Stimulated activated memory B cell treated with anti-CD40 and anti-IgM and Interleukin-4, amounts not matched to agents 10 μg/mL and 1 μg/mL and 100 μg/mL, for 72 hours (primary cell): ENCODE data around the gene IGFBP6.
"Not testable (repeated sequence)": the region's sequence is repeated elsewhere in the genome, so short reads cannot be mapped to it uniquely, and the experiment has no call there.

ENCODE experiments used
- ATAC-seq: fragments of 150-1000 bp; cut with Tn5 transposase; 2 replicates; pipeline ENCODE4 v1.10.0; 2021
- H3K27ac Mint-ChIP-seq: one replicate; pipeline ENCODE4 v1.8.0; 2022; ENCODE audit warnings: mild to moderate bottlenecking, mixed read lengths
- H3K27me3 Mint-ChIP-seq: one replicate; pipeline ENCODE4 v1.8.0; 2022; ENCODE audit warnings: mixed read lengths
- H3K36me3 Mint-ChIP-seq: one replicate; pipeline ENCODE4 v1.8.0; 2022; ENCODE audit warnings: mixed read lengths
- H3K4me1 Mint-ChIP-seq: one replicate; pipeline ENCODE4 v1.8.0; 2022; ENCODE audit warnings: mixed read lengths
- H3K4me3 Mint-ChIP-seq: one replicate; pipeline ENCODE4 v1.8.0; 2022; ENCODE audit warnings: mild to moderate bottlenecking, moderate library complexity, mixed read lengths
- H3K9me3 Mint-ChIP-seq: one replicate; pipeline ENCODE4 v1.8.0; 2022; ENCODE audit warnings: mixed read lengths

IGFBP6 gene

GRCh38 chr12:53077030-53077429 is 20.4 kb upstream of the IGFBP6 start:
- H3K27ac Mint-ChIP-seq: no peak overlapping the region
- no peaks in the 10 kb centered on the region for H3K27me3 Mint-ChIP-seq
- no peak for ATAC-seq
- H3K36me3 Mint-ChIP-seq: peaks cover 38% of the 10 kb centered on the region
- no peak overlapping the region for H3K4me3 Mint-ChIP-seq
- peaks cover 55% of the 10 kb centered on the region for H3K4me1 Mint-ChIP-seq
- H3K9me3 Mint-ChIP-seq: no peaks in the 10 kb centered on the region

- peaks cover 27% of the 10 kb centered on the region for H3K36me3 Mint-ChIP-seq
- H3K4me1 Mint-ChIP-seq: peaks cover 42% of the 10 kb centered on the region
- peak overlapping the region; percentile 81 for H3K4me3 Mint-ChIP-seq
- peak overlapping the region; percentile 95 for H3K27ac Mint-ChIP-seq
- H3K9me3 Mint-ChIP-seq: no peaks in the 10 kb centered on the region
- ATAC-seq: peak; percentile 51
- no peaks in the 10 kb centered on the region for H3K27me3 Mint-ChIP-seq
These were observed 18.8 kb upstream of the IGFBP6 start for GRCh38 chr12:53078425-53079225.

GRCh38 chr12:53079226-53080117 is 18.0 kb upstream of the IGFBP6 start, which contains the start of gene SPRYD3:
Gene SPRYD3 (minus strand): TSS chr12:53079390. CDS start chr12:53079333, 57 bp downstream.
- H3K27ac Mint-ChIP-seq: peak within 1 kb of the TSS; percentile 95
- peaks cover 19% of the 10 kb centered on the region for H3K36me3 Mint-ChIP-seq
- H3K27me3 Mint-ChIP-seq: no peaks in the 10 kb centered on the region
- peaks cover 35% of the 10 kb centered on the region for H3K4me1 Mint-ChIP-seq
- peak; percentile 100 for ATAC-seq
- no peaks in the 10 kb centered on the region for H3K9me3 Mint-ChIP-seq
- peak within 1 kb of the TSS; percentile 81 for H3K4me3 Mint-ChIP-seq

- H3K4me1 Mint-ChIP-seq: peaks cover 18% of the 10 kb centered on the region
- no peak for ATAC-seq
- no peak overlapping the region for H3K27ac Mint-ChIP-seq
- no peaks in the 10 kb centered on the region for H3K9me3 Mint-ChIP-seq
- no peak overlapping the region for H3K4me3 Mint-ChIP-seq
- no peaks in the 10 kb centered on the region for H3K36me3 Mint-ChIP-seq
- peaks cover 18% of the 10 kb centered on the region for H3K27me3 Mint-ChIP-seq
These were observed 14.8 kb upstream of the IGFBP6 start for GRCh38 chr12:53082637-53083175.

GRCh38 chr12:53086361-53086760 is 11.1 kb upstream of the IGFBP6 start:
- Mint-ChIP-seq H3K9me3 (no peaks in the 10 kb centered on the region), H3K4me3 (no peak overlapping the region), H3K27me3 (peaks cover 31% of the 10 kb centered on the region), H3K4me1 (no peaks in the 10 kb centered on the region), H3K27ac (no peak overlapping the region), H3K36me3 (no peaks in the 10 kb centered on the region)
- no peak for ATAC-seq

- Mint-ChIP-seq H3K27ac (no peak overlapping the region), H3K4me1 (no peaks in the 10 kb centered on the region), H3K9me3 (no peaks in the 10 kb centered on the region), H3K4me3 (no peak overlapping the region), H3K36me3 (no peaks in the 10 kb centered on the region), H3K27me3 (peaks cover 38% of the 10 kb centered on the region)
- ATAC-seq: no peak
These were observed 7.4 kb upstream of the IGFBP6 start for GRCh38 chr12:53090105-53090504.

- H3K27ac Mint-ChIP-seq: no peak overlapping the region
- H3K4me1 Mint-ChIP-seq: no peaks in the 10 kb centered on the region
- H3K4me3 Mint-ChIP-seq: no peak overlapping the region
- no peak for ATAC-seq
- H3K27me3 Mint-ChIP-seq: peaks cover 35% of the 10 kb centered on the region
- H3K9me3 Mint-ChIP-seq: no peaks in the 10 kb centered on the region
- no peaks in the 10 kb centered on the region for H3K36me3 Mint-ChIP-seq
These were observed 6.9 kb upstream of the IGFBP6 start for GRCh38 chr12:53090554-53090953.

GRCh38 chr12:53091756-53092155 is 5.7 kb upstream of the IGFBP6 start:
- Mint-ChIP-seq H3K36me3 (no peaks in the 10 kb centered on the region), H3K27me3 (peaks cover 34% of the 10 kb centered on the region)
- ATAC-seq: no peak

GRCh38 chr12:53093777-53094393 is 3.6 kb upstream of the IGFBP6 start:
- H3K4me1 Mint-ChIP-seq: peaks cover 21% of the 10 kb centered on the region
- H3K36me3 Mint-ChIP-seq: no peaks in the 10 kb centered on the region
- no peak overlapping the region for H3K27ac Mint-ChIP-seq
- H3K9me3 Mint-ChIP-seq: no peaks in the 10 kb centered on the region
- H3K4me3 Mint-ChIP-seq: no peak overlapping the region
- peaks cover 35% of the 10 kb centered on the region for H3K27me3 Mint-ChIP-seq
- peak; percentile 45 for ATAC-seq

More at GRCh38 chr12:53091756-53092155, 5.7 kb upstream of the IGFBP6 start:
- Mint-ChIP-seq H3K4me3 (no peak overlapping the region), H3K9me3 (no peaks in the 10 kb centered on the region), H3K4me1 (peaks cover under 1% of the 10 kb centered on the region), H3K27ac (no peak overlapping the region)

GRCh38 chr12:53094394-53094787 is 3.1 kb upstream of the IGFBP6 start:
- Mint-ChIP-seq H3K4me3 (no peak overlapping the region), H3K36me3 (no peaks in the 10 kb centered on the region), H3K27me3 (peaks cover 35% of the 10 kb centered on the region), H3K27ac (no peak overlapping the region), H3K4me1 (peaks cover 26% of the 10 kb centered on the region), H3K9me3 (no peaks in the 10 kb centered on the region)
- ATAC-seq: no peak

- not testable (repeated sequence) for ATAC-seq, H3K9me3 Mint-ChIP-seq, H3K36me3 Mint-ChIP-seq, H3K27ac Mint-ChIP-seq, H3K4me3 Mint-ChIP-seq
- Mint-ChIP-seq H3K4me1 (peaks cover 27% of the 10 kb centered on the region), H3K27me3 (peaks cover 35% of the 10 kb centered on the region)
These were observed 2.5 kb upstream of the IGFBP6 start for GRCh38 chr12:53094796-53095595.

GRCh38 chr12:53095596-53095895 is 1.9 kb upstream of the IGFBP6 start:
- H3K9me3 Mint-ChIP-seq, ATAC-seq, H3K36me3 Mint-ChIP-seq, H3K27ac Mint-ChIP-seq, H3K4me3 Mint-ChIP-seq: not testable (repeated sequence)
- peaks cover 27% of the 10 kb centered on the region for H3K4me1 Mint-ChIP-seq
- H3K27me3 Mint-ChIP-seq: peaks cover 30% of the 10 kb centered on the region

- Mint-ChIP-seq H3K36me3 (no peaks in the 10 kb centered on the region), H3K9me3 (no peaks in the 10 kb centered on the region), H3K27me3 (peaks cover 24% of the 10 kb centered on the region), H3K4me1 (peaks cover 27% of the 10 kb centered on the region), H3K4me3 (no peak overlapping the region), H3K27ac (no peak overlapping the region)
- no peak for ATAC-seq
These were observed 1.3 kb upstream of the IGFBP6 start for GRCh38 chr12:53096089-53096741.

- no peak for ATAC-seq
- peak overlapping the region; percentile 44 for H3K27ac Mint-ChIP-seq
- peaks cover 27% of the 10 kb centered on the region for H3K4me1 Mint-ChIP-seq
- peaks cover 18% of the 10 kb centered on the region for H3K27me3 Mint-ChIP-seq
- H3K4me3 Mint-ChIP-seq: peak overlapping the region; percentile 69
- H3K9me3 Mint-ChIP-seq: no peaks in the 10 kb centered on the region
- no peaks in the 10 kb centered on the region for H3K36me3 Mint-ChIP-seq
These were observed 708 bp upstream of the IGFBP6 start for GRCh38 chr12:53096759-53097158.
